HL-60/S4 (cell line): ENCODE results near the gene FBXO38.
"Not testable (repeated sequence)": the region's sequence is repeated elsewhere in the genome, so short reads cannot be mapped to it uniquely, and the experiment has no call there.

Experiments
- in situ Hi-C: fragments of 300-500 bp; cut with MboI; formaldehyde crosslinking; loops from 2 replicates; pipeline ENCODE4 v1.14.3; 2022; ENCODE audit warnings: low sequenced_read_pairs

The FBXO38 gene

GRCh38 chr5:148427370-148428042 is 43.7 kb downstream of the FBXO38 start:
- in situ Hi-C loops: no loop called here

DNA sequence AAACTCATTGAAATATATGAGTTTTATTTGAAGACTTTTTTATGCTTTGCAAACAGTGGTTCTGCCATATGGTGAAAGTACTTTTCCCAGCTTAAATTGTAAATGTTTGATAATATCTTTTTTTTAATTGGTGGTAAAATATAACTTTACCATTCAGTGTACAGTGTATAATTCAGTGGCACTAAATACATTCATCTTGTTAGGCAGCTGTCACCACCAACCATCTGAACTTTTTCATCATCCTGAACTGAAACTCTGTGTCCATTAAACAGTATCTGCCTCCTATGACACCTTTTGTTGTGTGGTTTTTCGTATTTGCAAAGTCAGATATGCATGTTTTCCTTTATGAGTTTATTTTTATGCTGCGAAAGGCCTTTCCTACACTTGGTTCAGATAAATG is 45.1 kb downstream of the FBXO38 start:
- in situ Hi-C loops: no loop called here

- in situ Hi-C loops: no loop called here
Measured at GRCh38 chr5:148433826-148434225, 50.1 kb downstream of the FBXO38 start.

- in situ Hi-C loops: no loop called here
Measured at GRCh38 chr5:148436029-148436428, 52.3 kb downstream of the FBXO38 start.

DNA sequence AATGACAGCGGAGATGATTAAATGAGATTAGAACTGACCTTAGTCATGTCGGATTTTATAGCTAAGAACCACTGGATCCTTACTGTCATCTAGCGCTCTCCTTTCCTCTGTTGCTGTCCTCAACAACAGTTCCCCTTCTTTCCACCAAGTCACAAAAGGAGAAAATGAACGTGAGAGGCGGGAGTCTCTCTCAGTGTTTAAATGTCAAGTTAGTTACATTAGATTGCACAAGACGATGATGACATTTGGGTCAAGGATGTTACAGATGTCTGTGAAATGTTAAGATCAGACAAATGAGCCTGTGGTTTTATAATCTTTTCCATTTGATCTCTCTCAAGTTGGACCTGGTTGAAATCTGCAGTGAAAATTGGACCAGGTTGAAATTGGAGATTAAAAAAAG is 53.5 kb downstream of the FBXO38 start:
- in situ Hi-C loops: no loop called here

DNA sequence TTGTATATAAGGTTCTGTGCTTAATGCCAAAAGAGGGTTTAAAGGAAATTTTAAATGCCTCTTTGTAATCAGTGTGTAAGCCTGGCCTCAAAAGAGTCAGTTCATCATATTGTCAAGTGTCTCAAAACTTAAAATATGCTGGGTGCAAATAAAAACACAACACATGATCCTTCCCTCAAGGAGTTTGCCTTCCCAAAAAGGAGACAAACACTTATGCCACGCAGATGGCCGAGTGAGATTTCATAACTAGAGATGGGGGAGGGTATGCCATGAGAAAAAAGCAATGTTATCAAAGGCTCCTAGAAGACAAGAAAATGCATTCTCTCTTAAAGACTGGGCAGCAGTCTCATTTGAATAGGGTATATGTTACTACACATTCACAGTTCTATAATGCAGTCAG is 55.2 kb downstream of the FBXO38 start:
- in situ Hi-C loops: no loop called here

- in situ Hi-C loops: no loop called here
Measured at GRCh38 chr5:148443241-148443640, 59.5 kb downstream of the FBXO38 start.

DNA sequence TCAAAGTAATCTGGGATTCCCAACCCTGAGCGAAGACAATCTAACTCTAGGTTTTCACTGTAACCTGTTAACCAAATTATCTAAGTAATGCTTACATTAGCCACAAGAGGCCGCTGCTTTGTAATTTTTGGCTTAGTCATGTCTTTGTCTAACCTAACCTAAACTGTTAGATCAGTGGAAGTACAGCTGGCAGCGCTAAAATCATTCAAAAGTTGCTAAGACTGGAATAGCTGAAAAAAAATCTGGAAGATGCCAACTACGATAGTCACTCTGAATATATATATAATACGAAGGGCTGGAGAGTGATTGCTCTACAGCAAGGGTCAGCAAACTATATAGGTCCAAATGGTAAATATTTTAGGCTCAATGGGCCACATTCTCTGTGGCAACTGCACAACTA is 60.2 kb downstream of the FBXO38 start:
- in situ Hi-C loops: no loop called here

DNA sequence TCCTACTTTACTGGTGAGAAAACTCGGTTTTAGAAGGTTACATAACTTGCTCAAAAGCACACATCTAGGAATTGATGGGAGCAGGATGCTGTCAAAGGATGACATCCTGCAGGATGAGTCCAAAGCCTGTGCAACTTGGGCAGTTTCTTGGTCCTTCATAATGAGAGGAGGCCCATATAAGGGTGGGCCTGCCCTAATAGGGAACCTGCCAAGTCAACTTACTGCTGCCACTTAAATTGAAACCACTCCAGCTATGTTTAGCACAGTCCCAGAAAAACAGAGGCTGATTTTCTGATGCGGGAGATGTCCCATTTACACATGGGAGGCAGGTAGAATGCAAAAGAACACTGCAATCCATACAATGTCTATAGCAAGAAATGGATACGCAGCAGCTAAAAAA is 61.8 kb downstream of the FBXO38 start:
- in situ Hi-C loops: no loop called here

GRCh38 chr5:148446611-148447010 is 62.9 kb downstream of the FBXO38 start:
- in situ Hi-C loops: no loop called here

DNA sequence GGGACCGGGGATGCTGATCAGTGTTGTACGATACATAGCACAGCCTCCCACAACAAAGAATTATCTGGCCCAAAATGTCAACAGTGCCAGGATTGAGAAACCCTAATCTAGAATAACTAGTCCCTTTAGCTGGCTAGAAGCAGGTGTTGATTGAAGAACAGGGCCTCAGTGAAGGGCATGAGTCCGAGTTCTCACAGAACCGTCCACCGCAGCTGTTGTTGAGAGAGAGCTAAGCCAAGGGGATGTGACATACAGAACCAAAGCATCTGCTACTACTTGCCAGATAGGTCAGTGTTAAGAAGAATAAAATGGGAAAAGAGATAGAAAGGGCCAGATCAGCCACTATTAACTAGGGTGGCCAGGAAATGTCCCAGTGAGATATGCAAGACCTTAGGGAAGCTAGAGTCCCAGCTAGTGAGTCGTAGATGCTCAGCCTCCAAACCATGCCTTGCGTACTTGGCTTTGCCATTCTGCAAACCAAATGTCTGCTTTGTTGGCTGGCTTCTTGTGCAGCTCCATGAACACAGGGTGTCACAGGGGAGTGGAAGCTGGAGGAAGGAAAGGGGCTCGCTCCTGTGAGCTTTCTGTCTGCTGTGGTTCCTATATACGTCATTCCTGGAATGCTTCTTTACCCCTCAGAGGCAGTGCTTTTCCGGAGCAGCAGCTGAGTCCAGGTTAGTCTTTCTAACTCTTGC is 68.9 kb downstream of the FBXO38 start:
- in situ Hi-C loops: no loop called here

DNA sequence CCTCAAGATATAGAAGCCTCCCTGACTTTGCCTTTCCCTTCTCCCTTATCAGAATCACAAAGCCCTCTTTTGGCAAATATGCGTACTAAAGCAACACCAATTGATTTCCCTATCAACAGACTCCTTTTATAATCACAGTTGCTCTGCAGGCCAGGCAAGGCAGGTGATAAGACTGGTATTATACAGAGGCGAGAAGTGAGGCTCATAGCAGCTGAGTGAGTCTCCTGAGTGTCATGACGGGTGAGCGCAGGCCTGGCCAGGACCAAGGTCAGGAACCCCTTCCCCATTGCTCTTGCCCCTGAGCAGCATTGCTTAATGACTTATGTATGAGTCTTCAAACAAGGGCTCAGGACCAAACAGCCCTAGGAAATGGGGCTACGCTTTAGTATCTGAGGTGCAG is 70.8 kb downstream of the FBXO38 start:
- in situ Hi-C loops: no loop called here

- in situ Hi-C loops: no loop called here
Measured at GRCh38 chr5:148455185-148455584, 71.4 kb downstream of the FBXO38 start.

DNA sequence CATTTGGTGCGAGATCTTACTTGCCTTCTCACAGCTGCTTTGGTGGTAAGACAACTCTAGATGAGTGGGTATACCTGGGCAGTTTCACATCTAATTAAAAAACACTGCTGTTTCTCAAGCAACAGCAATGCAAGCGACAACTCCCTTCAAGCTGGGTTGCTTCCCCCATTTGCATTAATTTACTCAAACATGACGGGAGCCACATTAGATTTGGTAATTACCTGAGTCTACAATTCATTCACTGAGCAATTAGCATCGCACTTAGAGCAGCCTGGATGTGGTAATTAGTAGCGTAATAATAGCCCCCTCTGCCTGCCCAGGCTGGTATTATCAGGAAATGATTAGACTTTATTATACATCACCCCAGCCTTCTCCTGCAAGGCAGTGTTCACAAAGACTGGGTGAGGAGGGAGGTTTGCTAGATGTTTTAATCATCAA is 73.4 kb downstream of the FBXO38 start:
- in situ Hi-C loops: no loop called here

GRCh38 chr5:148458036-148458888 is 74.5 kb downstream of the FBXO38 start:
- in situ Hi-C loops: no loop called here

DNA sequence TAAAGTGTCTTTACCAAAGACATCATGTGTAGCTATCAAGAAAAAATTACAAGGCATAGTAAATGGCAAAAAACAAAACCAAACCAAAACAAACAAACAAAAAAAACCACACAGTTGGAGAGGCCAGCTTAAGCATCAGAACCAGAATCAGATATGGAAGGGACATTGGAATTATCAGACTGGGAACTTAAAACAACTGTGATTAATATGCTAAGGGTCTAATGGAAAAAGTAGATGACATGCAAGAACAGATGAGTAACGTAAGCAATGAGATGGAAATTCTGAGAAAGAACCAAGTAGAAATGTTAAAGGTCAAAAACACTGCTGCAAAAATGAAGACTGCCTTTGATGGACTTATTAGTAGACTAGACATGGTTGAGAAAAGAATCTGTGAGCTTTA is 75.9 kb downstream of the FBXO38 start:
- in situ Hi-C loops: no loop called here

- in situ Hi-C loops: no loop called here
Measured at GRCh38 chr5:148465381-148466235, 81.8 kb downstream of the FBXO38 start.

- in situ Hi-C loops: no loop called here
Measured at GRCh38 chr5:148466236-148466580, 82.5 kb downstream of the FBXO38 start.

DNA sequence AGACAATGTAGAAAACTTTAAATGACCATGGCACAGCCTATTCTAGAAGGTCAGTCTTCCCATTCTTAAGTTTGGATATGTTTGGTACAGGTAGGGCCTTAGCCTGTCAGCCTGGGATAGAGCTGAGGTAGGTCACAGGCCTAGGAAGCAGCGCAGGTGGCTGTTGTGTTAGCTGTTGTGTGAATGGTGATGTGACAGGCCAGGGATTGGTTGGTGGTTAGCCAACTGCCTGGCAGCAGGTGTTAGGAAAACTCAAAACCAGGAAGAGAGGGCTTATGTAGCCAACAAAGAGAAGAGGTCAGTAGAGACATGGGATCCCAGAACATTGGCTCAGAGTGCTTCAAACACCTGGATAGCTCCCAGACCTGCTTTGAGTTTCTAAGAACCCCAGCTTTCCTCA is 84.2 kb downstream of the FBXO38 start:
- in situ Hi-C loops: no loop called here

DNA sequence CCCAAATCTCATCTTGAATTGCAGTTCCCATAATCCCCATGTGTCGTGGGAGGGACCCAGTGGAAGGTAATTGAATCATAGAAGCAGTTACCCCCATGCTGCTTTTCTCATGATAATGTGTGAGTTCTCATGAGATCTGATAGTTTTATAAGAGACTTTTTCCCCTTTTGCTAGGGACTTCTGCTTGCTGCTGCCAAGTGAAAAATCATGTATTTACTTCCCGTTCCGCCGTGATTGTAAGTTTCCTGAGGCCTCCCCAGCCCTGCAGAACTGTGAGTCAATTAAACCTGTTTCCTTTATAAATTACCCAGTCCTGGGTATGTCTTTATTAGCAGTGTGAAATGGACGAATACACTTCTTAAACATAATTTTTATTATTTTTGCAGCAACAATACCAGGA is 85.0 kb downstream of the FBXO38 start:
- in situ Hi-C loops: not testable (repeated sequence)

DNA sequence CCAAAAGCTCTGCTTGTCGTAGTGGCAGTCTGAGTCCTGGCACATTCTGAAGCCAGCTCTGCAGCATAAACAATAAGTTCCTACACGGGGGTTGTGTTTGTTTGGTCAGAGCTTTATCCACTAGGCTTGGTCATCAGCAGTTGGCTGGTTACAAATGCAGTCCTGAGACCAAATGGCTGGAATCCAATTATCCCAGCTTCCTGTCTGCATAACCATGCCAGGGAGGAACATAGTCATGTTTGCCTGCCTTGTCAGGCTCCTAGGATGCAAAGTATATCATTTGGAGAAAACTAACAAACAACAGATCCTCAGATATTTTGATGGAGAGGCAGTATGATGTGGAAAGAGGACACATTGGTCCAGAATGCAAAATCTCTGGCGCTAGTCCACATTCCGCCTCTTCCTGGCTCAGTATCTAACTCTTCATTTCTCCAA is 85.8 kb downstream of the FBXO38 start:
- in situ Hi-C loops: no loop called here
